Glutamatergic neuron (in vitro differentiated cells): Measurements from ENCODE around the gene ATP6AP2. TPM values are rescaled to one million over a fixed set of nuclear protein-coding genes. Genes with fewer than 3 reads are reported as not detected.

Source experiments
- DNase-seq: peaks from one replicate; pipeline ENCODE4 v3.0.0; 2022
- H3K27ac Mint-ChIP-seq: one replicate; pipeline ENCODE4 v1.8.0; 2020; ENCODE audit warnings: mild to moderate bottlenecking, mixed read lengths, inconsistent platforms; ENCODE audit not compliant: unreplicated experiment
- H3K27me3 Mint-ChIP-seq: one replicate; pipeline ENCODE4 v1.8.0; 2020; ENCODE audit warnings: mild to moderate bottlenecking, moderate library complexity, mixed read lengths, inconsistent platforms; ENCODE audit not compliant: unreplicated experiment
- H3K36me3 Mint-ChIP-seq: one replicate; pipeline ENCODE4 v1.8.0; 2020; ENCODE audit warnings: mild to moderate bottlenecking, mixed read lengths, inconsistent platforms; ENCODE audit not compliant: unreplicated experiment
- H3K4me1 Mint-ChIP-seq: one replicate; pipeline ENCODE4 v1.8.0; 2020; ENCODE audit warnings: mild to moderate bottlenecking, low read depth, mixed read lengths, inconsistent platforms; ENCODE audit not compliant: unreplicated experiment
- H3K4me3 Mint-ChIP-seq: one replicate; pipeline ENCODE4 v1.8.0; 2020; ENCODE audit warnings: mild to moderate bottlenecking, mixed read lengths, inconsistent platforms; ENCODE audit not compliant: unreplicated experiment
- H3K9me3 Mint-ChIP-seq: one replicate; pipeline ENCODE4 v1.8.0; 2020; ENCODE audit warnings: mild to moderate bottlenecking, moderate library complexity, mixed read lengths, inconsistent platforms; ENCODE audit not compliant: unreplicated experiment
- CTCF ChIP-seq: fragments of 200-600 bp; sonication (generic); IDR thresholded peaks from one replicate; pipeline ENCODE4 v1.5.0; 2021; ENCODE audit not compliant: partially characterized antibody, unreplicated experiment
- long read RNA-seq: library from polyadenylated mRNA; unstranded; transcript quantifications from one replicate; pipeline ENCODE4 v2.0.0, GENCODE V29; 2020; ENCODE audit not compliant: unreplicated experiment
- total RNA-seq: library from RNA; stranded (reverse); fragmentation: NEBNext Ultra II Directional; extraction: Animal tissue kit (Norgen Biotek cat#: 25700); gene quantifications from one replicate; pipeline ENCODE4 v1.2.1, GENCODE V29; 2021; ENCODE audit not compliant: unreplicated experiment

The ATP6AP2 gene
- total RNA-seq: 59.0 TPM
- long read RNA-seq, transcript ATP6AP2-224 (8 exons, 1,929 nt): minor isoform, 5 of 78 reads
- long read RNA-seq, transcript ATP6AP2-217 (9 exons, 2,337 nt): major isoform, 69 of 78 reads
- long read RNA-seq, partial matches to known transcripts: 1 of 78 reads
- long read RNA-seq, other reads (novel, unspliced or antisense): 2 of 78 reads

- no peaks in the 10 kb centered on the region for H3K36me3 Mint-ChIP-seq
- H3K4me3 Mint-ChIP-seq: peak within 1 kb of the TSS; percentile 86
- TF ChIP-seq CTCF: no peak
- H3K9me3 Mint-ChIP-seq: no peaks in the 10 kb centered on the region
- peak within 1 kb of the TSS; percentile 75 for H3K27ac Mint-ChIP-seq
- H3K4me1 Mint-ChIP-seq: peaks cover 5% of the 10 kb centered on the region
- peak; percentile 85 for DNase-seq
- H3K27me3 Mint-ChIP-seq: no peaks in the 10 kb centered on the region
These were observed at the start of gene ATP6AP2 for GRCh38 chrX:40580537-40581335. Gene ATP6AP2, plus strand, starts transcription at chrX:40580970. Its CDS starts 96 bp downstream, at chrX:40581066.

GRCh38 chrX:40531056-40531826, 49.5 kb upstream of the ATP6AP2 start:
- H3K4me3 Mint-ChIP-seq: no peak overlapping the region
- peaks cover 1% of the 10 kb centered on the region for H3K4me1 Mint-ChIP-seq
- H3K9me3 Mint-ChIP-seq: no peaks in the 10 kb centered on the region
- TF ChIP-seq CTCF: no peak
- H3K36me3 Mint-ChIP-seq: no peaks in the 10 kb centered on the region
- H3K27me3 Mint-ChIP-seq: no peaks in the 10 kb centered on the region
- DNase-seq: no peak
- H3K27ac Mint-ChIP-seq: no peak overlapping the region

- Mint-ChIP-seq H3K36me3 (no peaks in the 10 kb centered on the region), H3K9me3 (no peaks in the 10 kb centered on the region), H3K27ac (no peak overlapping the region), H3K4me1 (peaks cover 4% of the 10 kb centered on the region), H3K27me3 (peaks cover 2% of the 10 kb centered on the region), H3K4me3 (no peak overlapping the region)
- no peak for TF ChIP-seq CTCF
- no peak for DNase-seq
These were observed 43.5 kb upstream of the ATP6AP2 start for GRCh38 chrX:40537310-40537709.

GRCh38 chrX:40538406-40538805, 42.4 kb upstream of the ATP6AP2 start:
- H3K36me3 Mint-ChIP-seq: no peaks in the 10 kb centered on the region
- H3K27me3 Mint-ChIP-seq: peaks cover 2% of the 10 kb centered on the region
- no peak overlapping the region for H3K27ac Mint-ChIP-seq
- TF ChIP-seq CTCF: no peak
- H3K4me3 Mint-ChIP-seq: no peak overlapping the region
- DNase-seq: no peak
- no peaks in the 10 kb centered on the region for H3K9me3 Mint-ChIP-seq
- H3K4me1 Mint-ChIP-seq: peaks cover 4% of the 10 kb centered on the region
